GM12878 (cell line): ENCODE measurements around the gene COL15A1. TPM values are rescaled to one million over a fixed set of nuclear protein-coding genes. Genes with fewer than 3 reads are reported as not detected.

Experiments used
- ATF2 ChIP-seq: IDR thresholded peaks from 2 replicates; pipeline ENCODE4 v1.6.1; 2012; ENCODE audit warnings: low read length, inconsistent platforms
- BHLHE40 ChIP-seq, 2 experiments: fragments of 450-650 bp in 1 of 2; IDR thresholded peaks; 2 replicates each; pipeline ENCODE4 v1.6.1; 2011 to 2017; ENCODE audit warnings: low read depth in 2 of 2, borderline replicate concordance in 1 of 2, improper control_type of control experiment in 1 of 2, low read length in 1 of 2, mild to moderate bottlenecking in 1 of 2
- CTCF ChIP-seq, 3 experiments: IDR thresholded peaks in 2 of 3; conservative IDR thresholded peaks in 1 of 3; 2 replicates each; pipeline ENCODE4 v1.5.1; 2011; ENCODE audit warnings: low read depth in 3 of 3, low read length in 3 of 3, mild to moderate bottlenecking in 3 of 3, control low read depth in 2 of 3, moderate library complexity in 2 of 3, inconsistent platforms in 1 of 3, mixed read lengths in 1 of 3; ENCODE audit not compliant: control insufficient read depth in 2 of 3, insufficient read depth in 1 of 3; ENCODE audit errors: extremely low read depth in 1 of 3
- EGR1 ChIP-seq, 2 experiments: IDR thresholded peaks; 1 replicate in 1 of 2; 2 replicates in 1 of 2; pipeline ENCODE4 v1.6.1; 2011 to 2012; ENCODE audit warnings: low read depth in 2 of 2, low read length in 2 of 2, borderline replicate concordance in 1 of 2, mild to moderate bottlenecking in 1 of 2, moderate library complexity in 1 of 2
- GATAD2B ChIP-seq: fragments of 450-650 bp; conservative IDR thresholded peaks from 2 replicates; pipeline ENCODE4 v1.6.1; 2017; ENCODE audit warnings: low read depth, mild to moderate bottlenecking, moderate library complexity
- LARP7 ChIP-seq: fragments of 450-650 bp; IDR thresholded peaks from 2 replicates; pipeline ENCODE4 v1.6.1; 2017; ENCODE audit warnings: mild to moderate bottlenecking
- NFXL1 ChIP-seq: fragments of 450-650 bp; IDR thresholded peaks from 2 replicates; pipeline ENCODE4 v1.6.1; 2017; ENCODE audit warnings: antibody characterized with exemption, mild to moderate bottlenecking, borderline replicate concordance
- NRF1 ChIP-seq: conservative IDR thresholded peaks from 2 replicates; pipeline ENCODE4 v1.6.1; 2011; ENCODE audit warnings: mild to moderate bottlenecking, low read depth, low read length, improper control_type of control experiment
- PKNOX1 ChIP-seq: fragments of 450-650 bp; IDR thresholded peaks from 2 replicates; pipeline ENCODE4 v1.6.1; 2016; ENCODE audit warnings: mild to moderate bottlenecking
- RB1 ChIP-seq: fragments of 450-650 bp; formaldehyde crosslinking; IDR thresholded peaks from 2 replicates; pipeline ENCODE4 v1.6.1; 2017; ENCODE audit warnings: mild to moderate bottlenecking, borderline replicate concordance
- RFX5 ChIP-seq: IDR thresholded peaks from 2 replicates; pipeline ENCODE4 v1.6.1; 2011; ENCODE audit warnings: low read depth, low read length, improper control_type of control experiment
- SREBF1 ChIP-seq: IDR thresholded peaks from 2 replicates; pipeline ENCODE4 v1.6.1; 2012; ENCODE audit warnings: mild to moderate bottlenecking, low read length
- TBL1XR1 ChIP-seq: IDR thresholded peaks from 2 replicates; pipeline ENCODE4 v1.6.1; 2012; ENCODE audit warnings: low read depth, low read length, improper control_type of control experiment
- YBX1 ChIP-seq: fragments of 450-650 bp; IDR thresholded peaks from 2 replicates; pipeline ENCODE4 v1.6.1; 2016; ENCODE audit warnings: antibody characterized with exemption
- ZZZ3 ChIP-seq: IDR thresholded peaks from 2 replicates; pipeline ENCODE4 v1.6.1; 2011; ENCODE audit warnings: low read depth; ENCODE audit not compliant: control insufficient read depth, insufficient read length
- polyA plus RNA-seq, 11 experiments: library from polyadenylated mRNA; depleted of rRNA in 4 of 11; unstranded in 6 of 11; stranded (reverse) in 5 of 11; fragments of >200 nt; fragmentation: Nextera tagmentation in 4 of 11; fragmentation: Illumina TruSeq in 1 of 11; extraction: Ambion mirVana in 4 of 11; extraction: Trizol in 1 of 11; gene quantifications; 1 replicate in 1 of 11; 2 replicates in 10 of 11; pipeline versions ENCODE4 v1.2.1 to v1.2.3, GENCODE V29; 2011 to 2016; ENCODE audit warnings: inconsistent platforms in 2 of 11, missing spikeins in 2 of 11, low read depth in 1 of 11
- total RNA-seq, 4 experiments: library from RNA; depleted of rRNA in 3 of 4; stranded (reverse); fragments of >200 nt in 3 of 4; fragmentation: Illumina TruSeq in 1 of 4; extraction: Trizol in 1 of 4; gene quantifications; 2 replicates each; pipeline versions ENCODE4 v1.2.1 to v1.2.3, GENCODE V29; 2013 to 2021
- TF ChIP-seq, protein P1 (sequence below): IDR thresholded peaks from 2 replicates; pipeline ENCODE4 v1.6.1; 2012; ENCODE audit warnings: low read depth, low read length, improper control_type of control experiment
- TF ChIP-seq, protein P2 (sequence below): fragments of 450-650 bp; IDR thresholded peaks from 2 replicates; pipeline ENCODE4 v1.6.1; 2014; ENCODE audit warnings: mild to moderate bottlenecking
- TF ChIP-seq, protein P3 (sequence below): IDR thresholded peaks from 2 replicates; pipeline ENCODE4 v1.6.1; 2011; ENCODE audit warnings: low read depth, low read length, improper control_type of control experiment, borderline replicate concordance
- TF ChIP-seq, protein P4 (sequence below): fragments of 450-650 bp; IDR thresholded peaks from 2 replicates; pipeline ENCODE4 v1.6.1; 2017; ENCODE audit warnings: low read depth, mild to moderate bottlenecking, moderate library complexity

Gene COL15A1
- total and polyA plus RNA-seq, 10 of the 15 experiments (the other 5 are each of a cell fraction or from before 2014, with no cell fraction given), result 0.01 to 0.28 (median 0.06) TPM; not detected in 2

DNA sequence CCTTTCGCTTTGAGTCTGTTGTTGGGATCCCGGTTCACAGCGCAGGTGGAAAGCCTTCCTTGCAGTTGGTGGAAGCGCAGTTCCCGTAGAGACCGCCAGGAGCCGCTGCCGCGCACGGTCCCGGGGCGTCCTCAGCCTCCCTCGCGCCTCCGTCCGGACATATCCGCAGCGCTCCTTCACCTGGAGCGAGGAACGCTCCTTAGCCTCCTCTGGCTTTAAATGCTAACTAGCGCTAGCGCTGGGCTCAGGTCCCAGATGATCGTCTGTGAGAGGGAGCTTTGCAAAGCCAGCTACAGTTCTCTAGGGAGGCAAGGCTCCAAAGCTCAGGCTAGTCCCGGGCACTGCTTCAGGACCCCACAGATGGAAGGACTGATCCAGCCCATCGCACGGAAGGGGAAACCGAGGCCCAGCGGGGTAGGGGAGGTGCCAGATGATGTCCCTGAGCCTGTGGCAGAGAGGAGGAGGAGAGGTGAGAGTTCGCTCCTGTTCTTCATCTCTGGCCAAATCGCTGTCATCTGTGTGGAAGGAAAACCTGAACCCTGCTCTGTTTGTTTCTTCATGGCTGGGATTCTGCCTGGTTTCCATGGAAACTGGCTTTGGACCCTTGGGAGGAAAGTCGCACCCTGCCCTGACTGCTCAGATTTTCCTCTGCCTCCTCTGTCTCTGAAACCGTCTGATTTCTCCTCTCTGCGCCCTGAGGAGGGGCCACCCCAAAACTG lies 31.4 kb downstream of the COL15A1 start (continued):
- TF ChIP-seq, protein P1, sequence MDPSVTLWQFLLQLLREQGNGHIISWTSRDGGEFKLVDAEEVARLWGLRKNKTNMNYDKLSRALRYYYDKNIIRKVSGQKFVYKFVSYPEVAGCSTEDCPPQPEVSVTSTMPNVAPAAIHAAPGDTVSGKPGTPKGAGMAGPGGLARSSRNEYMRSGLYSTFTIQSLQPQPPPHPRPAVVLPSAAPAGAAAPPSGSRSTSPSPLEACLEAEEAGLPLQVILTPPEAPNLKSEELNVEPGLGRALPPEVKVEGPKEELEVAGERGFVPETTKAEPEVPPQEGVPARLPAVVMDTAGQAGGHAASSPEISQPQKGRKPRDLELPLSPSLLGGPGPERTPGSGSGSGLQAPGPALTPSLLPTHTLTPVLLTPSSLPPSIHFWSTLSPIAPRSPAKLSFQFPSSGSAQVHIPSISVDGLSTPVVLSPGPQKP, result no peak
- TF ChIP-seq SREBF1 (no peak), TBL1XR1 (no peak), ZZZ3 (no peak), NFXL1 (no peak), CTCF (IDR thresholded peaks at IDR 0.05 in 2 of 3, conservative IDR thresholded peaks at IDR 0.05 in 1 of 3; ENCODE audit: control insufficient read depth in 2 of 3, extremely low read depth in 1 of 3, insufficient read depth in 1 of 3, low read depth in 3 of 3, low read length in 3 of 3) (peak; percentile 98 to 99 (median 98); a peak in 5 of 6 replicates), YBX1 (no peak), RFX5 (no peak), GATAD2B (no peak), NRF1 (no peak), RB1 (peak; percentile 38; the same call in 1 of the 2 replicates), ATF2 (no peak), LARP7 (no peak), PKNOX1 (no peak), BHLHE40 (IDR thresholded peaks at IDR 0.05; ENCODE audit: borderline replicate concordance in 1 of 2, low read depth in 2 of 2, low read length in 1 of 2) (peak in 1 of 2 experiments; percentile 18; a peak in 1 of 4 replicates), EGR1 (IDR thresholded peaks at IDR 0.05; ENCODE audit: borderline replicate concordance in 1 of 2, low read depth in 2 of 2, low read length in 2 of 2) (no peak)
- TF ChIP-seq, protein P2, sequence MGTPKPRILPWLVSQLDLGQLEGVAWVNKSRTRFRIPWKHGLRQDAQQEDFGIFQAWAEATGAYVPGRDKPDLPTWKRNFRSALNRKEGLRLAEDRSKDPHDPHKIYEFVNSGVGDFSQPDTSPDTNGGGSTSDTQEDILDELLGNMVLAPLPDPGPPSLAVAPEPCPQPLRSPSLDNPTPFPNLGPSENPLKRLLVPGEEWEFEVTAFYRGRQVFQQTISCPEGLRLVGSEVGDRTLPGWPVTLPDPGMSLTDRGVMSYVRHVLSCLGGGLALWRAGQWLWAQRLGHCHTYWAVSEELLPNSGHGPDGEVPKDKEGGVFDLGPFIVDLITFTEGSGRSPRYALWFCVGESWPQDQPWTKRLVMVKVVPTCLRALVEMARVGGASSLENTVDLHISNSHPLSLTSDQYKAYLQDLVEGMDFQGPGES, result no peak
- TF ChIP-seq, protein P3, sequence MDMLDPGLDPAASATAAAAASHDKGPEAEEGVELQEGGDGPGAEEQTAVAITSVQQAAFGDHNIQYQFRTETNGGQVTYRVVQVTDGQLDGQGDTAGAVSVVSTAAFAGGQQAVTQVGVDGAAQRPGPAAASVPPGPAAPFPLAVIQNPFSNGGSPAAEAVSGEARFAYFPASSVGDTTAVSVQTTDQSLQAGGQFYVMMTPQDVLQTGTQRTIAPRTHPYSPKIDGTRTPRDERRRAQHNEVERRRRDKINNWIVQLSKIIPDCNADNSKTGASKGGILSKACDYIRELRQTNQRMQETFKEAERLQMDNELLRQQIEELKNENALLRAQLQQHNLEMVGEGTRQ, result no peak
- TF ChIP-seq, protein P4, sequence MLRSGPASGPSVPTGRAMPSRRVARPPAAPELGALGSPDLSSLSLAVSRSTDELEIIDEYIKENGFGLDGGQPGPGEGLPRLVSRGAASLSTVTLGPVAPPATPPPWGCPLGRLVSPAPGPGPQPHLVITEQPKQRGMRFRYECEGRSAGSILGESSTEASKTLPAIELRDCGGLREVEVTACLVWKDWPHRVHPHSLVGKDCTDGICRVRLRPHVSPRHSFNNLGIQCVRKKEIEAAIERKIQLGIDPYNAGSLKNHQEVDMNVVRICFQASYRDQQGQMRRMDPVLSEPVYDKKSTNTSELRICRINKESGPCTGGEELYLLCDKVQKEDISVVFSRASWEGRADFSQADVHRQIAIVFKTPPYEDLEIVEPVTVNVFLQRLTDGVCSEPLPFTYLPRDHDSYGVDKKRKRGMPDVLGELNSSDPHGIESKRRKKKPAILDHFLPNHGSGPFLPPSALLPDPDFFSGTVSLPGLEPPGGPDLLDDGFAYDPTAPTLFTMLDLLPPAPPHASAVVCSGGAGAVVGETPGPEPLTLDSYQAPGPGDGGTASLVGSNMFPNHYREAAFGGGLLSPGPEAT, result no peak
